GM12864 (cell line): ENCODE measurements around the gene ZNF99.
"Not testable (repeated sequence)": the region's sequence is repeated elsewhere in the genome, so short reads cannot be mapped to it uniquely, and the experiment has no call there.

Source experiments
- DNase-seq: peaks from one replicate; pipeline ENCODE4 v3.0.0-alpha.2; 2011; ENCODE audit warnings: low read depth
- H3K4me3 ChIP-seq: 2 replicates; pipeline ENCODE4 v1.5.1; 2011; ENCODE audit warnings: mild to moderate bottlenecking, low read depth, low read length, control low read depth
- CTCF ChIP-seq: IDR thresholded peaks from 2 replicates; pipeline ENCODE4 v1.5.1; 2011; ENCODE audit warnings: low read depth, mild to moderate bottlenecking, moderate library complexity, low read length, control low read depth, inconsistent platforms; ENCODE audit errors: missing control alignments

Gene ZNF99

GRCh38 chr19:22797040-22797439 lies 13.1 kb upstream of the ZNF99 start:
- no peak for TF ChIP-seq CTCF
- H3K4me3 ChIP-seq, result no peak overlapping the region
- no peak for DNase-seq

GRCh38 chr19:22792863-22793262 lies 8.9 kb upstream of the ZNF99 start:
- not testable (repeated sequence) for DNase-seq, H3K4me3 ChIP-seq

GRCh38 chr19:22735911-22736645 lies 47.9 kb downstream of the ZNF99 start:
- TF ChIP-seq CTCF, result no peak
- H3K4me3 ChIP-seq, result no peak overlapping the region
- no peak for DNase-seq

GRCh38 chr19:22733691-22734090 lies 50.3 kb downstream of the ZNF99 start:
- DNase-seq, result no peak
- H3K4me3 ChIP-seq, result no peak overlapping the region
- TF ChIP-seq CTCF, result no peak

- not testable (repeated sequence) for DNase-seq, H3K4me3 ChIP-seq
Observed at GRCh38 chr19:22728214-22728613, 55.7 kb downstream of the ZNF99 start.

GRCh38 chr19:22721533-22721932 lies 62.4 kb downstream of the ZNF99 start:
- not testable (repeated sequence) for H3K4me3 ChIP-seq, DNase-seq

GRCh38 chr19:22708983-22709382 lies 75.0 kb downstream of the ZNF99 start:
- H3K4me3 ChIP-seq, result no peak overlapping the region
- no peak for TF ChIP-seq CTCF
- DNase-seq, result no peak

- DNase-seq, H3K4me3 ChIP-seq: not testable (repeated sequence)
Observed at GRCh38 chr19:22703096-22703495, 80.9 kb downstream of the ZNF99 start.

GRCh38 chr19:22702661-22703060 lies 81.3 kb downstream of the ZNF99 start:
- DNase-seq, H3K4me3 ChIP-seq: not testable (repeated sequence)
